ENCODE results near the gene CACNA1F. TPM values are rescaled to one million over a fixed set of nuclear protein-coding genes. Genes with fewer than 3 reads are reported as not detected.
A peak's percentile ranks its signal among the peaks of the same experiment; 100 is the strongest.
"Not testable (repeated sequence)": the region's sequence is repeated elsewhere in the genome, so short reads cannot be mapped to it uniquely, and the experiment has no call there.

The CACNA1F gene
- polyA plus RNA-seq, 4 donors: 0.11 to 0.33 (median 0.22) TPM

DNA sequence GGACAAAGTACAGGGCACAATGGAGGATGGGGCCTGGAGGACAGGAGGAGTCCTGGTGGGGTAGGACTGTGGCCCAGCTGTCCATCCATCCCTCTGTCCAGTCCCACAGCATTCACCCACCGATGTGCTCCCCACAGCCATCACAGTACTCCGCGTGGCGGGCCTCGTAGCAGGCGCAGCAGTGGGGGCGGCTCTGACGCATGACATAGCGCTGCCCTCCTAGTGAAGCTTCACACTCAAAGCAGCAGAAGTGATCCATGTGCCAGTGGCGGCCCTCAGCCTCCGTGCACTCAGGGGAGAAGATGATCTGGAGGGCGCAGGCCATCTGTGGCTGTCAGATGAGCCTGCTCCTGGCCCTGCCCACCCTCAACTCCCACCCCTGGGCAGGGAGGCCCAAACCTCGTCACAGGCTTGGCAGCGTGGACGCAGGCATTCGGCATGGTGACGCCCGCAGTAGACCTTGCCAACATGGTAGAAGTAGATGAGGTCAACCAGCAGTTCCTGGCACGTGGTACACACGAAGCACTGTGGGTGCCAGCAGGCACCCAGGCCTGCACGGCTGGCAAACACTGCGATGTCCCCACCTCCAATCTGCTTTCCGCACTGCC is 55.2 kb downstream of the CACNA1F start:
- DNase-seq (ENCODE audit: low read depth in 4 of 4, low spot score in 2 of 4): no peak

DNA sequence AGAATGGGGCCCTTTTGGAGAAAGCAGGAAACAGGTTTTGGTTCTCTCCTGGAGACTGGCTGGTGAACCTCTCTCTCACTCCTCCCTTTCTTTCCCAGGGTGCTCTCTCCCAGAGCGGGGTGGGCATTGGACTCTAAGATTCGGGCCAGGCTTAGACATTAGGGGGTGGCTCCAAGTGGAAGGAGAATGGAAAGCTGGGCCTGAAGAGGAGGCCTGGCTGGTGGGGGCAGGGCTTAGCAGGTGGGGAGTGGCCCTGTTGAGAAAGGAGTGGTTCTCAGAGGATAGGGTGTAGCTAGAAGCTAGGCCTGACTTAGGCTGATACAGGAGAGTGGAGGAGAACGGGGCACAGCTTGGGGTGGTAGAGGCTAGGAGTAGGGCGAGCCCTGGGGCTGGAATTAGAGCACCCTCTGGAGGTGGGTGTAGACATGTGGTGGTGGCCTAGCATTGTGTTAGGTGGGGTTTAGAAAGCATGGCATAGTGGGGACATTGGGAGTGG is 55.8 kb downstream of the CACNA1F start:
- no peak for DNase-seq (ENCODE audit: low read depth in 4 of 4, low spot score in 2 of 4)

DNA sequence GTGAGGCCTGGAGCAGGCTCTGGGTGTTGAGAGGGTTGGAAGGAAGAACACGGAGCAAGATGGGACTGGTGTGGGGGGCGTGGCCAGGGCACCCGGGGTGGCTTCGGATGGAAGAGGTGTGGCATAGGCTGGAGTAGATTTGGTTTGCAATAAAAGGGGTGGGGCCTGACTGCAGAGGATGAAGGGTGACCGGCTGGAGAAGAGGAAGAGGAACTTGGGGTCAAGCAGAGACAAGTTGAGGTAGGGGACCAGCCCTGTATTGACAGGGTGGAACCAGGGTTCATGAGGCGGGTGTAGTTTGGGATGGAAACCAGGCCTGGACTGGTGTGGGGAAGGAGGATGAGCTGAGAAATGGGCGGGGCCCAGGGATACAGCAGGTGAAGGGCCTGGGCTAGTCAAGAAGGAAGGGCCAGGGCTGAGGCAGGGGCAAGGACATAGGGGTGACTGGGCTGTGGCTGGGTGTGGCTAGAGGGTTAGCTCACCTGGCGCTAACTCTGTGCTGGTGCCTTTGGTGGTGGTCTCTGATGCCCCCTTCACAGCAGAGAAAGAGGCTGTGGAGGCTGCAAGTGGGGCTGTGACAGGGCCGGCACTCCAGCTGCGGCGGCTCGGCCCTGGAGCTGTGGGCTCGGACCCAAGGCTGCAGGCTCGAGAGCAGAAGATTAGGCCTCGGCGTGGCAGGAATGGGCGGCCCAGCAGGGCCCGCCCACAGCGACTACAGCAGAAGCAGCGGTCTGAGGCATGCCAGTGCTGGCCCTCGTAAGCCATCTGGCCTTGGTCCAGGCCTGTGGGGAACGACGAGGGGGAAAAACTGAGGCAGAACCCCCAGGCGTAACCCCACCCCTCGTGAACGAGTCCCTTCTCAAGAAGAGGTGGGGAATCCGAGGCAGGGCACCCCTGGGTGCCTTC is 56.5 kb downstream of the CACNA1F start:
- no peak for DNase-seq (ENCODE audit: low read depth in 4 of 4, low spot score in 2 of 4)

- DNase-seq (ENCODE audit: low read depth in 4 of 4, low spot score in 2 of 4): no peak
Observed at GRCh38 chrX:49175435-49176274, 57.5 kb downstream of the CACNA1F start.

DNA sequence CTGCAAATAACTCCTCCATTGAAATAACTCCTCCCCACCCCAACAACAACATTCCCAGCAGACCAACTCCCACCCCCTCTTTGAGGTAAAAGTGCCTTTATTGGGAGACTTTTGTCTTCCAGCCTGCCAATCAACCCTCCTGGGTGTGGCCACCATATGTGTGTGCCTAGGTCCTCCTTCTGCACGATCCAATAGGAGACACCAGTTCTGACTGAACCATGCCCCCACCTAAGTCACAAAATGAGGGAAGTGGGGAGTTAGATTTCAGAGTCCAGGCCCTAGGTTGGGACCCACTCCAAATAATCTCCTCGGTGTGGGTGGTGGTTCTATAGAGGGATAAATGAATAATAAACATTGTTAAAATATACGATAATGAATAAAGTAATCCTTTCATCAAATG is 58.4 kb downstream of the CACNA1F start:
- no peak for DNase-seq (ENCODE audit: low read depth in 4 of 4, low spot score in 2 of 4)

- not testable (repeated sequence) for DNase-seq (ENCODE audit: low read depth in 4 of 4, low spot score in 2 of 4)
Observed at GRCh38 chrX:49173544-49173943, 59.6 kb downstream of the CACNA1F start.

DNA sequence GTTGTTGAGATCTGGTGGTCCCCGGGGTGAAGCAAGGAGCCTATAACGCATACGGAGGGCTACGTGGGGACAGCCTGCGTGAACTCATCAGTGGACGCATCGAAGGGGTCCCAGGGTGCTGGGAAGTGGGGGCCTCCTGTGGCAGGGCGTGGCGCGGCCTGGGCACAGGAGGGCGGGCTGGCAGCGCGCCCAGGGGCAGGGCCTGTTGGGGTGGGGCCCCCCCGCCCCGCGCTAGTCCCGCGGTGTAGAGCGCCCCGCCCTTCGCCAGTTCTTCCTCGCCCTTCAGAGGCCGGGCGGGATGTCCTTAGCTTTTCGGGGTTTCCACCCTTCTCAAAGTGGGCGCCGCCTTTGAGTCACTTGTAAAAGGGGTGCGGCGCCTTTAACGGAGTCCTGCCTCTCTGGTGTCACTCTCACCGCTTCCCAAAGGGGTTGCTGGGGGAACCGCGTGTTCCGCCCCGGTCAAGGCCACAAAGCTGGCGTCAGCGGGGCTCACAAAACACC is 60.8 kb downstream of the CACNA1F start:
- no peak for DNase-seq (ENCODE audit: low read depth in 4 of 4, low spot score in 2 of 4)

DNA sequence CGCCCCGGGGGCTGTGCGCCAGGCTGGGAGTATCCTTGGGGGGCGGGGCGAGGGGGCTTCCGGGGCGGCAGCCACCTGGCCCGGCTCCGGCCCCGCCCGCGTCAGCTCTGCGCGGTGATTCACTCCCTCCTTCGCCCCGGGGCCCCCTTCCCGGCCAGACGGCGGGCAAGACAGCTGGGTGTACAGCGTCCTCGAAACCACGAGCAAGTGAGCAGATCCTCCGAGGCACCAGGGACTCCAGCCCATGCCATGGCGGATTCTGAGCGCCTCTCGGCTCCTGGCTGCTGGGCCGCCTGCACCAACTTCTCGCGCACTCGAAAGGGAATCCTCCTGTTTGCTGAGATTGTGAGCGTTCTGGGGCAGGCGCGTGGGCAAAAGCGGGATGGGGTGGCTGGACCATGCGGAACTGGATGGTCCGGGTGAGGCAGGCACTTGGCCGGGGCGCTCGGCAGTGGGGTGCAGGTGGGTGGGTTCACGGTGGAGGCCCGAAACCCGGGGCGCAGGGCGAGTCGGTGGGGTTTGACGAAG is 61.3 kb downstream of the CACNA1F start, which contains the start of gene PLP2:
Gene PLP2, plus strand, starts transcription at position 147 of the 528 bp plus-strand sequence. Its CDS starts 103 bp downstream, at position 250.
- DNase-seq (ENCODE audit: low read depth in 4 of 4, low spot score in 2 of 4): no peak

DNA sequence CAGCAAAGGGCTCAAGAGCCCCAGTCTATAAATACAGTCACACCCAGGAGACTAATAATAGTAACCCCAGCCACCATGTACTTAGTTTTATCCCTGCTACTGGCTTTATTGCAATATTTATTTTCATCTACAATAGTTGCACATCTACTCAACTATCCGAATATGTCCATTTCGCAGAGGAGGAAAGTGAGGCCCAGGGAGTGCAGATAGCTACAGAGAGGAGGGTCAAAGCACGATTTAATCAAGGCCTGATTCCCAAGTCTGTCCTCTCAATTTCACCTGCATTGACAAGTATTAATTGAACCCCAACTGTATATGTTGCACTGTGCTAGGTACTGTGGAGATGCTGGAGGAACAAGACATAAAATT is 65.4 kb downstream of the CACNA1F start:
- DNase-seq (ENCODE audit: low read depth in 4 of 4, low spot score in 2 of 4): no peak

DNA sequence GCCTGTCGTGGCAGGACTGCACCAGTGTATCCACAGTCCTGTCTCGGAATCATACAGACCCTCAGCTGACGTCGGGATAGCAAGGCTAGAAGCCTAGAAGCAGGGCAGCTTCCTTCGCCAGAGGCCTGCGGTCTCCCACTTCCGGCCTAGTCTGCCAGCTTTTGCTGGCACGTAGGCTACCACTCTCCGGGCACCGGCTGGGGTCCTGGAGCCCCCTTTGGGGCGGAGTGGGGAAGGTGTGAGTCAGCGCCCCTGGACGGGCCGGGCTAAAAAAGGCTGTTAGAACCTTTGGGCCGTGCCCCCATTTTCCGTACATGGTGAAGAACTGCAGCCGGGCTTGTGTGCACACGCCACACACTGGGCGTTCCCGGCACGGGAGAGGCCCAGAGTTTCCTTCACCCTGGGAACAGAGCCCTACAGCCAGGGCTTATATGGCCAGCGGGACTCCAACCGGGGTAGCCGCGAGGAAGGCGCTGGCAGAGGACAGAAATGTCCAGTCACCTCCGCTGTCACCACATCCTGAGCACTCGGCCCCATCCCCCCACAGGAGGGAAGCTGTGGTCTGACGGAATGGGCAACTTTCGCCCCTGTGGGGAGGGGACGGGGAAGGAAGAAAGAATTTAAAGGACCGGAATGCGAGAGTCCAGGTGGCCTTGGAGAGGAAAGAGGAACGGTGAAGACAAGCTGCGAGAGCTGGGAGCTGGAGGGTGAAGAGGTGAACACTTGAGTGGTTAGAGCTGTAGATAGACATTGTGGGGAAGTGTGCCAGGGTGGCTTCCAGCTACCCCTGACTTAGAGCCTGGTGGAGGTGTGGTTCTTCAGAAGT is 66.0 kb downstream of the CACNA1F start:
- DNase-seq (ENCODE audit: low read depth in 4 of 4, low spot score in 2 of 4): no peak

DNA sequence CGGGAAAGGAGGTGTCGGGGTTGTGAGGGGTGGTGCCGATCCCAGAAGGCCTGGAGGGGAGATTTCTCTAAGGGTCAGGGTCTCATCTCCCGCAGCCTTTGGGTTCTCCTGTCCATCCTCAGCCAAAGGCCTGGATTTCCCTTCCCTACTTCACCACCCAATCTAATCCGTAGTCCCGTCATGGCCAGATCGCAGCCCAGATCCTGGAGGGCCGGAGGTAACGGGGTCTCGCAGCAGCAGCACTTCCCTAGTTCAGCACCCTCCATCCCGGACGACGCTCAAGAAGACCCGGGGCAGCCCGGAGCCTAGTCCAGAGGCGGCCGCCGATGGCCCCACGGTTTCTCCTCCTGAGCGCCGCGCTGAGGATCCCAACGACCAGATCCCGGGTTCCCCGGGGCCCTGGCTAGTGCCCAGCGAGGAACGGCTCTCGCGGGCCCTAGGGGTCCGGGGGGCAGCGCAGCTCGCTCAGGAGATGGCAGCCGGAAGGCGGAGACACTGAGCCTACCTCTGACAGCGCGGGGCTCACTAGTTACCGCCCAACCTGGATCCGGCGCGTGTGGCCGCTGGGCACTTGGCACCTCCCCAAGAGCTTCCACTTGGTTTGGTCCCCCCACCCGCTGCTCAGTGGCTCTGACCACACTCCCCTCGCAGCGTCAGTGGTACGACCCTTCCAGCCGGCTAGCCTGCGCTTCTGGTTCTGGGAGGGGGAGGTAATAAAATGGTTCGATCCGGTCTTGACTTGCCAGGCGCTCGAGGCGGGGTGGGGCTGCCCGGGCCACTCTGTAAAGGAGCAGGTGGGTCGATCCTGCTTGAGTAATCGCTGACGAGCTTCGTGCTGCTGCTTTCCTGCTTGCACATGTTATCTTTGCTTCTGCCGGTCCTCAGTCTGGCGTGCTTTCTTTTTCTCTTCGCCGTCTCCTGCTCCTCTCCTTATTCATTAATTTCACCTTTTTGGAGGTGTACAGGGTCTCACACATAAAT is 66.9 kb downstream of the CACNA1F start:
- peak in 1 of 4 donors; percentile 70 for DNase-seq (ENCODE audit: low read depth in 4 of 4, low spot score in 2 of 4)

DNA sequence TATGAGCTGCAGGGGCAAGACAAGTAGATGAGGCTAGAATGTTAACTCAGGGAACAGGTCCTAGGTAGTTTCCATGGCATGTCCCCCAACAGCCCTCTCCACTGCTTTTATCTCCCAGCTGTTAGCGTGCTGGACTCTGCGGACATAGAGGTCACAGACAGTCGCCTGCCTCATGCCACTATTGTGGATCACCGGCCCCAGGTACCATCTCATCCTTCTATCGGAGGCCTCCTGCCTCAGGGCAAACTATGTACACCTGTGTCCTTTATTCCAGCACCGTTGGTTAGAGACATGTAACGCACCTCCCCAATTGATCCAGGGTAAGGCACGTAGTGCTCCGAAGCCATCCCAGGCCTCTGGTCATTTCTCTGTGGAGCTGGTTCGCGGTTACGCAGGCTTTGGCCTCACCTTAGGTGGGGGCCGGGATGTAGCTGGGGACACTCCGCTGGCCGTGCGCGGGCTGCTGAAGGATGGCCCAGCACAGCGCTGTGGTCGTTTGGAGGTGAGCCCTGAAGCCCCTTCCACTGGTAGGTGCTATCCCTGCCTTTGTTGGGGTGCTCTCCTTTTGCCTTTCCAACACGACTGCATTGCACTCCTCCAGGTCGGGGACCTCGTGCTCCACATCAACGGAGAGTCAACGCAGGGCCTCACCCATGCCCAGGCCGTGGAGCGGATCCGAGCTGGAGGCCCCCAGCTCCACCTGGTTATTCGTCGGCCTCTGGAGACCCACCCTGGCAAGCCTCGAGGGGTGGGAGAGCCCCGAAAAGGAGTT is 68.4 kb downstream of the CACNA1F start:
- no peak for DNase-seq (ENCODE audit: low read depth in 4 of 4, low spot score in 2 of 4)

GRCh38 chrX:49163555-49164419 is 69.4 kb downstream of the CACNA1F start:
- DNase-seq (ENCODE audit: low read depth in 4 of 4, low spot score in 2 of 4): peak in 1 of 4 donors; percentile 67

DNA sequence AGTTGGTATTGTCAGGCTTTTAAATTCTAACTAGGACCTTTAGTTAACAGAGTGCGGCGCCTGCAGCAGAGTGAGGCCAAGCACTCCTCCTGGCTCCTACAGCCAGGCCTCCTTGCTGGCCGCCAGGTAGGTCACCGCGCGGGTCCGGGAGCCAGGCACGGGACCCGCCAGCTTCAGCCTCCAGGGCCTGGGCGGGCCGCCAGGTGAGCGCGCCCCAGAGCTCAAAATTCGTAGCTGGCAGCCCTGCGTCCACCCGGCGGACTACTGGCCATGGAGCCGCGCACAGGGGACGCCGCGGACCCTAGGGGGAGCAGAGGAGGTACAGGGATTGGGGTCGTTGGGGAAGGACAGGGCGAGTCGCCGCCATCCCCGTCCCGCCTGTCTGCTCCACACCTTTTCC is 70.5 kb downstream of the CACNA1F start, which contains the start of gene MAGIX:
Gene MAGIX, plus strand, starts transcription at position 139 of the 400 bp plus-strand sequence. Its CDS starts 132 bp downstream, at position 271.
- no peak for DNase-seq (ENCODE audit: low read depth in 4 of 4, low spot score in 2 of 4)

GRCh38 chrX:49161632-49162031 is 71.5 kb downstream of the CACNA1F start:
- DNase-seq (ENCODE audit: low read depth in 4 of 4, low spot score in 2 of 4): no peak

- no peak for DNase-seq (ENCODE audit: low read depth in 4 of 4, low spot score in 2 of 4)
Observed at GRCh38 chrX:49160908-49161307, 72.2 kb downstream of the CACNA1F start.

Data from left renal cortex interstitium (tissue), 4 donors.